Stimulated activated CD4-positive, alpha-beta T cell treated with anti-CD3 and anti-CD28 coated beads, Interleukin-1b, Interleukin-23, amount 100 ng/mL, for 24 hours (primary cell): Measurements from ENCODE around the gene CPSF3.
A peak's percentile ranks its signal among the peaks of the same experiment; 100 is the strongest.

Source experiments
- DNase-seq, 4 experiments: peaks; one replicate each; pipeline ENCODE4 v3.0.0-alpha.2; 2020; ENCODE audit warnings: low read depth in 4 of 4, low spot score in 1 of 4

CPSF3 gene

GRCh38 chr2:9416962-9417316 lies 6.5 kb upstream of the CPSF3 start:
- no peak for DNase-seq

- DNase-seq, result no peak
Measured at GRCh38 chr2:9417725-9418124, 5.7 kb upstream of the CPSF3 start.

GRCh38 chr2:9418746-9419145 lies 4.7 kb upstream of the CPSF3 start:
- no peak for DNase-seq

GRCh38 chr2:9419541-9419940 lies 3.9 kb upstream of the CPSF3 start:
- DNase-seq, result no peak

- DNase-seq, result no peak
Measured at GRCh38 chr2:9420495-9420894, 3.0 kb upstream of the CPSF3 start.

GRCh38 chr2:9422321-9423099 lies 944 bp upstream of the CPSF3 start:
- DNase-seq, result peak; percentile 5 to 25 (median 20)

GRCh38 chr2:9423922-9424272 lies 443 bp downstream of the CPSF3 start:
- peak in 2 of 4 experiments; percentile 7 to 17 for DNase-seq

GRCh38 chr2:9424447-9425164 lies 1.2 kb downstream of the CPSF3 start:
- DNase-seq, result no peak

- DNase-seq, result no peak
Measured at GRCh38 chr2:9428965-9429577, 5.6 kb downstream of the CPSF3 start.

- no peak for DNase-seq
Measured at GRCh38 chr2:9430316-9431293, 7.2 kb downstream of the CPSF3 start.

- DNase-seq, result no peak
Measured at GRCh38 chr2:9434489-9434888, 11.0 kb downstream of the CPSF3 start.

- no peak for DNase-seq
Measured at GRCh38 chr2:9439536-9439935, 16.1 kb downstream of the CPSF3 start.

GRCh38 chr2:9440058-9440727 lies 16.7 kb downstream of the CPSF3 start:
- no peak for DNase-seq

GRCh38 chr2:9441556-9441955 lies 18.1 kb downstream of the CPSF3 start:
- no peak for DNase-seq

- DNase-seq, result no peak
Measured at GRCh38 chr2:9443526-9443925, 20.1 kb downstream of the CPSF3 start.

- DNase-seq, result no peak
Measured at GRCh38 chr2:9445089-9445488, 21.6 kb downstream of the CPSF3 start.

GRCh38 chr2:9451231-9451630 lies 27.8 kb downstream of the CPSF3 start:
- DNase-seq, result no peak

- no peak for DNase-seq
Measured at GRCh38 chr2:9460441-9461017, 37.1 kb downstream of the CPSF3 start.

- DNase-seq, result no peak
Measured at GRCh38 chr2:9461079-9461478, 37.6 kb downstream of the CPSF3 start.

GRCh38 chr2:9462313-9462712 lies 38.9 kb downstream of the CPSF3 start:
- no peak for DNase-seq
